Measurements from ENCODE around the gene B3GLCT.

DNA sequence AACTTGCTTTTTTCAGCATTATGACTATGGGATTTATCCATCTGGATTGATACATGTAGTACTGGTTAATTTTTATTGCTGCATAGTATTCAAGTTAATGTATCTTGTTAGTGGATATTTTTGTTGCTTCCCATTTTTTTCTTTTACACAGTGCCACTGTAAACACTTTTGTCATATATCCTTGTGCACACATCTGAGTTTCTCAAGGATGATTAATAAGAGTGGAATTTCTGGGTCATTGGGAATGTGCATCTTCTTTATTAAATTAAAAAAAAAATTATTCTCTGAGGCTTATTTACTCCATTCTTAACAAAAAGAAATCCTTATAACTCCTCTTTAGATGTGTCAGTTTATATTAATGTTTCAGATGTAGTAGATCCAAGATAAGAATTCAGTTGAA lies 27.3 kb downstream of the B3GLCT start:
- TF ChIP-seq CTCF (IDR thresholded peaks at IDR 0.05; ENCODE audit: low read depth, low read length, missing input control) (no peak), TAF1 (conservative IDR thresholded peaks at IDR 0.05) (no peak), RAD21 (IDR thresholded peaks at IDR 0.05) (no peak), GABPA (IDR thresholded peaks at IDR 0.05 in 1 of 2, conservative IDR thresholded peaks at IDR 0.05 in 1 of 2) (no peak), HNF4A (conservative IDR thresholded peaks at IDR 0.05) (no peak), MAX (IDR thresholded peaks at IDR 0.05) (no peak), HNF4G (IDR thresholded peaks at IDR 0.05) (no peak)
- TF ChIP-seq, protein P1, sequence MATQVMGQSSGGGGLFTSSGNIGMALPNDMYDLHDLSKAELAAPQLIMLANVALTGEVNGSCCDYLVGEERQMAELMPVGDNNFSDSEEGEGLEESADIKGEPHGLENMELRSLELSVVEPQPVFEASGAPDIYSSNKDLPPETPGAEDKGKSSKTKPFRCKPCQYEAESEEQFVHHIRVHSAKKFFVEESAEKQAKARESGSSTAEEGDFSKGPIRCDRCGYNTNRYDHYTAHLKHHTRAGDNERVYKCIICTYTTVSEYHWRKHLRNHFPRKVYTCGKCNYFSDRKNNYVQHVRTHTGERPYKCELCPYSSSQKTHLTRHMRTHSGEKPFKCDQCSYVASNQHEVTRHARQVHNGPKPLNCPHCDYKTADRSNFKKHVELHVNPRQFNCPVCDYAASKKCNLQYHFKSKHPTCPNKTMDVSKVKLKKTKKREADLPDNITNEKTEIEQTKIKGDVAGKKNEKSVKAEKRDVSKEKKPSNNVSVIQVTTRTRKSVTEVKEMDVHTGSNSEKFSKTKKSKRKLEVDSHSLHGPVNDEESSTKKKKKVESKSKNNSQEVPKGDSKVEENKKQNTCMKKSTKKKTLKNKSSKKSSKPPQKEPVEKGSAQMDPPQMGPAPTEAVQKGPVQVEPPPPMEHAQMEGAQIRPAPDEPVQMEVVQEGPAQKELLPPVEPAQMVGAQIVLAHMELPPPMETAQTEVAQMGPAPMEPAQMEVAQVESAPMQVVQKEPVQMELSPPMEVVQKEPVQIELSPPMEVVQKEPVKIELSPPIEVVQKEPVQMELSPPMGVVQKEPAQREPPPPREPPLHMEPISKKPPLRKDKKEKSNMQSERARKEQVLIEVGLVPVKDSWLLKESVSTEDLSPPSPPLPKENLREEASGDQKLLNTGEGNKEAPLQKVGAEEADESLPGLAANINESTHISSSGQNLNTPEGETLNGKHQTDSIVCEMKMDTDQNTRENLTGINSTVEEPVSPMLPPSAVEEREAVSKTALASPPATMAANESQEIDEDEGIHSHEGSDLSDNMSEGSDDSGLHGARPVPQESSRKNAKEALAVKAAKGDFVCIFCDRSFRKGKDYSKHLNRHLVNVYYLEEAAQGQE (IDR thresholded peaks at IDR 0.05) = no peak
- TF ChIP-seq, protein P2, sequence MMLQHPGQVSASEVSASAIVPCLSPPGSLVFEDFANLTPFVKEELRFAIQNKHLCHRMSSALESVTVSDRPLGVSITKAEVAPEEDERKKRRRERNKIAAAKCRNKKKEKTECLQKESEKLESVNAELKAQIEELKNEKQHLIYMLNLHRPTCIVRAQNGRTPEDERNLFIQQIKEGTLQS (IDR thresholded peaks at IDR 0.05) = no peak

Measured in liver (tissue), 3 donors.